A549 treated with CORT108297 at 1 μM for 4 hours (cell line): ENCODE measurements around the gene SERPINB12. TPM values are rescaled to one million over a fixed set of nuclear protein-coding genes. Genes with fewer than 3 reads are reported as not detected.

Experiments used
- total RNA-seq: library from RNA; stranded (reverse); fragments of 200-300 nt; extraction: Qiagen RNA extraction; gene quantifications from 5 replicates; pipeline ENCODE4 v1.2.3, GENCODE V29; 2022

Gene SERPINB12
- not detected in 5 replicates for total RNA-seq

GRCh38 chr18:63542069-63542468 is at the start of gene SERPINB12:
SERPINB12 (plus strand) TSS chr18:63542369; CDS start chr18:63556160, 13,791 bp downstream.

GRCh38 chr18:63586966-63587365 is 44.8 kb downstream of the SERPINB12 start, which contains the start of gene SERPINB13:
SERPINB13 (plus strand) TSS chr18:63587343; CDS start chr18:63588668, 1,325 bp downstream.

Other genes with a start within 250 kb of the SERPINB12 start
- gene BCL2, start 222.6 kb upstream of the SERPINB12 start, total RNA-seq, result 0.41 to 0.74 TPM (median 0.57 TPM) in 5 replicates
- gene KDSR, start 175.2 kb upstream of the SERPINB12 start, total RNA-seq, result 34.6 to 42.4 TPM (median 40.3 TPM) in 5 replicates
- 19.5 to 24.4 TPM (median 20.8 TPM) in 5 replicates for gene VPS4B, start 119.9 kb upstream of the SERPINB12 start, total RNA-seq
- 0.07 to 0.17 TPM (median 0.08 TPM) in 5 replicates for gene SERPINB5, start 65.4 kb upstream of the SERPINB12 start, total RNA-seq
- gene SERPINB13, start 45.0 kb downstream of the SERPINB12 start, total RNA-seq, result not detected in 5 replicates
- 0.14 to 0.25 TPM (median 0.19 TPM) in 5 replicates for gene SERPINB4, start 101.9 kb downstream of the SERPINB12 start, total RNA-seq
- 0.06 to 0.17 TPM (median 0.08 TPM) in 5 replicates for gene SERPINB3, start 119.5 kb downstream of the SERPINB12 start, total RNA-seq
- gene SERPINB11, start 160.6 kb downstream of the SERPINB12 start, total RNA-seq, result 0.07 to 0.13 TPM (median 0.10 TPM) in 3 of 5 replicates, not detected in the others
- gene SERPINB7, start 233.0 kb downstream of the SERPINB12 start, total RNA-seq, result 1.5 to 2.7 TPM (median 2.3 TPM) in 5 replicates